Non-pigmented ciliary epithelial cell (primary cell): ENCODE measurements around the gene HLA-DMB.

Experiments used
- DNase-seq: peaks from one replicate; pipeline ENCODE4 v3.0.0-alpha.2; 2010; ENCODE audit warnings: low read depth

Gene HLA-DMB

DNA sequence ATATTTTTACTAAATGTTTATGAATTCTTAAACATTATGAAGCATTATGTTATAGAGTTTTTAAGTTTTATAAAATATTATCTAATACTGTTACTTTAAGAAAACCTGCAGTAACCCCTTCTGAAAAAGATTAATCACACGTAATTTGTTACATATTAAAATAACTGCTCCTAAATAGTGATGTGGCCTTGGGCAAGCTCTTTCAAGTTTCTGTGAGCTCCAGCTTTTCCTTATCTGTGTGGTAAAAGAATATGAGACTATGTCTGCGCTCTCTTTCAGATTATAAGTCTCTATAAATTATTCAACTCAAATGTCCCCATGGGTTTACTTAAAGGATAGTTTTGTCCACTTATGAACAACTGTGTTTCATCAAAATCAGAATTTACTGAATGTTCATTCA, 31.9 kb downstream of the HLA-DMB start:
- no peak for DNase-seq

DNA sequence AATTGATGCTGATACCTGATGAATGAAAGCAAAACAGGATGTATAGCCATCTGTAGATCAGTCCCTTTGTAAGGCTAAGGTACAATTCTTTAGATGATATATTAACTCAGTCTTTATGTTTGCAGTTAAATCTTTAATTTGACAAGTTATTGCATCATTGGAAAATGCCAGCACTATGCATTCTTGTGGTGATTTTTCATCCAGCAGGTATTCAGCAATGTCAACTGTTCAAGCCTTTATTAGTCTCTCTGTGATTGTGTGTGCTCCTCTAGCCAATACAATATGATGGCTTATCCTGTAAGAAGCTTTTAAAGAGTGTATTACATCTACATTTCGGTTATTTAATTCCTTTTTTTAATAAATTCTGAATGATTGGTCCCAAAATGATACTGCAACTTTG, 34.3 kb downstream of the HLA-DMB start:
- DNase-seq: peak; percentile 54

DNA sequence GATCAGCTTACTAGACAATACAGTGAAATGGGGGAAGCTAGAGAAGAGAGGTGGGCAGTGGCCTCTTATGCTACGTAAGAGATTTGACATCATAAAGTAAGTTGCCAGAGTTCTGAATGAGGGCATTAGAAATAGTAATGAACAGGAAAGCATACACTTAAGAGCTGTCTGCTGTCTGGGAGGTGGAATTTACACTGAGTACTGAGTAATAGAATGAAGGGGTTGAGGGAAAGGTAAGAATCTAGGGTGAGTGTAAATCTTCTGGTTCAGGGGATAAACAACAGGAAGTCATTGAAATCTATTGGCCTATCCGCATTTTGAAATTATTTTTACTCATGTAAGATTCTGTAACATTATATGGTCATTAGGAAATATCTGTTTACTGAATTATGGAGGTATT, 35.8 kb downstream of the HLA-DMB start:
- no peak for DNase-seq

DNA sequence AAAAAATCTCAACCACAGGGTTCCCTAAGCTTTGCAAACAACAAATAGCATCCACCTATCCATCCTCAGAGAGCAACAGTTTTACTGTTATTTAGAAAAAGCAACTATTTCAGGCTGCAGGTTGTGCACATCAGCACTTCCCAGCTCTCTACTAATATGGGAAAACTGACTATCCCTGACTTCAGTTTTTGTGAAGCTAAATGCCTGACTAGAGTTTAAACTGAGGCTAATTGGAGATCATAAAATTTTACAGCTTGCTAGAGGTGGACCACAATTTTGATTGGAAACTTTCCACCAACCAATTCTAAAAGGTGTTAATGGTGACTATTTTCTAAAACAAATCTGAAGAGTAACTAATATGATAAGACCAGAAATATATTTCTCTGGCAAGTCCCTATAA, 36.9 kb downstream of the HLA-DMB start:
- DNase-seq: no peak

DNA sequence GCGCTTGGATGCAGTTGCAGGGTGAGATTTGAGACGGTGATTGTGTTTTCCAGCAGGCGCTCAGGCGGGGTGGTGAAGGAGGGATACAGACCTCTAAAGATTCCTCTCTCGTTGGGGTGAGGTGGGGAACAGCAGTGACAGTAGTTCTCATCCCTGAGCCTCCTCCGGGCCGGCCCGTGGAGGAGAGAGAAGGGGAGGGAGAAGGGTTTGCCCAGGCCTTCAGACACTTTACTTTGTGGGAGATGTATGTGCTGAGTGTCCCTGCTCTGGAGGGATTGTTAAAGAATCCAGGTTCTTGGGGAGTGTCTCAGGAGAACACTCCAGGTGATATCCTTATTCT, 45.9 kb downstream of the HLA-DMB start:
- DNase-seq: no peak

DNA sequence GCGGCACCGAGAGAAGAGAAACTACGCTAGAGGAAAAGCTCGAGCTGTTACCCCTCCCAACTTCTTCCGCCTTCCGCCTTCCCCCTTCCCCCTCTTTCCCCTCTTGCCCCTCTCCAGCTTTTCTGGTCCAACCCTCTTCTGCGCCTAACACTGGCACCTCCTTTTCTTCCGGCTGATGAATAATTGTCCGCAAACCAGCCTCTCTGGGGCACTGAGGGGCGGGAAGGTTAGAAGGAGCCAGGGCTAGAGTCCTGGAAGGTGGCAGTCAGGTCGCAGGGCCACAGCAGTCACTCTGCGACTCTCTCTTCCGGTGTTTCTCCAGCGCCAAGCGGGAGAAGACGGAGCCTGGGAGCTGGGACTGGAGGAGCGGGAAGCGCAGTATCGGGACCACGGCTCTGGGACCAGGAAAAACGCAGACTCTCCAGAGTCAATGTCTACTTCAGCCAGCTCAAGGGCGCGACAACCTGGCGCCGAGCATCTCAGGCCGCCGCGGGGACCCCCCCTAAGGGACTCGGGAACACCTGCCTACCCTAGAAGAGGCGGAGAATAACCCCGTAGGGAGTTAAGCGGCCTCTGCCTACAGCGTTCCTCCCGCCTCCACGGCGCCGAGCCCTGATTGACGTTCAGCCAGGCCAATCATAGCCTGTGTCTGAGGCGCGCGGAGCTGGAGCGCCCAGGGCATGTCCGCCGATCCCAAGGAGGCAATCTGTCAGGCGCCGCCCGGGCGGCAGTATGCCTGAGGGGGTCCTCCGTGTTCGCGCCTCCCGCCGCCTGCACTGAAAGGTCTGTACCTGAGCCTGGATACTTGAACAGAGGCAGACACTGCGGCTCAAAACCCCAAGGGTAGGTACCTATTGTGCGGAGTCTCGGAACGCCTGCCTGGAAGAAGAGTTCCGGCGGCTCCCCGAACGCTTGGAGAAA, 46.5 kb downstream of the HLA-DMB start:
- peak; percentile 60 for DNase-seq

DNA sequence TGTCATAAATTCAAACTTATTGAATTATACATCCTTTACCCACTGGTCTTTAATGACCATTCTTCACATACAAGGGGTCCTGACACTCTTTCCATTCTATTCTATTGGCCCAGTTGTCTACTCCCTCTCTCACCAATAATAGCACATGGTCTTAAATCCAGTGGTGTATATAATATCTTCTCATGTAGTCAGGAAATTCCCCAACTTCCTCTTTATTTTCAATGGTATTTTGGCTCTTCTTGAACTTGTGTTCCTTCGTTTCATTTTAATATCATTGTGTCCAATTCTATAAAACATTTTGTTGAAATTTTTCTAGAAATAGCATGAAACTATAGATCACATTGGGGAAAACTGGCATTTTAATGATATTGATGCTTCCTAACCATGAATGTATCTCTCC, 50.0 kb downstream of the HLA-DMB start:
- DNase-seq: no peak

DNA sequence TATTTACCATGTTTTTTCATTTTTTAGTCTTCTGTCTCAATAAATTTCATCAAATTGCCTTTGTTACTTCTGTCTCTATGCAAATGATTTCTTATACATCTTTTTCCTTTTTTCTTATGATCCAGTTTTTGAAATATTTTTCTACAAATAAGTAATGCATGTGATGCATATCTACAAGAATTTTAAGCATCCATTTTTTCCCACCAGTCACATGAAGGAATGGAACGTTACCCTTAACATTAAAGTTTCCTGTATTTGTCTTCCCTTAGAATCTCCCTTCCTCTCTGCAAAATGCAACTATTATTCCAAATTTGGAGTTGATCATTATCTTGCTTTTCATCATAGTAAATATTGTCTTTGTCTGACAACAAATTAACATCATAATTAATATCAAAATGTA, 51.3 kb downstream of the HLA-DMB start:
- no peak for DNase-seq

DNA sequence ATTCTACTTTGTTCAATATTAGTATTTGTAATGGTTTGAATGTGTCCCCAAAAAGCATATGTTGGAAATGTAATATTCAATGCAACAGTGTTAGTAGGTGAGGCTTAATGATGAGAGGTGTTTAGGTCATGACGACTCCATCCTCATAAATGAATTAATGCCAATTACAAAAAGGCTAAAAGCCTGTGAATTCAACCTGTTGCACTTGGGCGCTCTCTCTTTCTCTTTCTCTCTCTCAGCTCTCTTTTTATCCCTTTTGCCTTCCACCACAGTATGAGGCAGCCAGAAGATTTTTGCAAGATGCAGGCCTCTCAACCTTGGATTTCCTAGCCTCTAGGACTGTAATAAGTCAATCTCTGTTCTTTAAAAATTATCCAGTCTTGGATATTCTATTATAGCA, 52.3 kb downstream of the HLA-DMB start:
- DNase-seq: no peak

DNA sequence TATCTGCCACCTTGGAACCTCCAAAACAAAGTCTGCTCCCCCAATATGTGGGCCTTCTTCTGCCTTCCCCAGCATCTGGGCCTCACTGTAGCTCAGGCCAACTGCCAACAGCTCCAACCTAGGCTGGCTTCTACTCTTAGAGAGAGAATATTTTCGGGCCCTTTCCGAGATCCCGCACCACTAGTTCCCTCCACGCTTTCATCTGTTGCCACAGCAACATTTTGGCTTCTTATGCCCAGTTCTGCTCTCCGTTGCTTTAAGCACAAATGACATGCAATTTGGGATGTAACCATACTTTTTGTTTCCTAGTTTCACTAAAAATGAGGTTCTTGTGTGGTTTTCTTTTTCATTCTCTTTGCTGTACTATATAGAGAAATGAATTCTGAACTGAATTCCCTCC, 53.2 kb downstream of the HLA-DMB start:
- no peak for DNase-seq

DNA sequence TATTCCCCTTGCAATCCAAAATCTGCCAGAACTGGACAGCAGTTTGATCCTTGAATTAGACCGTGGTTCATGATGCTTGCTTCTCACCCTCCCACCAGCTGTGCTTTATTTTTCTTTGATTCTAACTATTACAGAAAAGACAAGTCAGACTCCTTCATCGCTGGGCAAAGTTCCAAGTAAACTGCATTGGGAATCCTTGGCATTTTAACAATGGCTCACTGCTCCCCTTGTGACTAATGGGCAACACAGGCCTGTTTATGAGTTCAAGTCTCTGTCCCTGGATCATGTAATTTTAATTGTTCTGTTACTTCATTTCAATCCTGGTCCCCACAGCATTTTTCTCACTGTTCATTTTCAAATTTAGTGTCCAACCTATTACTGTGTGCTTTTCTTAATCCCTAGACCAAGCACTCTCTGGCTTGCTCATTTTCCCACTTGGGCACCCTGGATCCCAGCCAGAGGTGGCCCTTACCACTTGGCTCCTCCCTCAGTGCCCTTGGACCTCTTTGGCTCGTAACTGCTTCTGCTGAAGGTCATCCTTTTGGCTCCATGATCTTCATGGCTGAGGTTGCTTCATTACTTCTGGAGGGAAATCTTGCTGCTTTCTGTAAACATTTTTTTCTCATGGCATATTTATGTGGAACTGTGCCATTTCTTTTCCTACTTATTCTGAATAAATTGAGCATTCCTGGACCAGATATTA, 54.0 kb downstream of the HLA-DMB start:
- peak; percentile 42 for DNase-seq

DNA sequence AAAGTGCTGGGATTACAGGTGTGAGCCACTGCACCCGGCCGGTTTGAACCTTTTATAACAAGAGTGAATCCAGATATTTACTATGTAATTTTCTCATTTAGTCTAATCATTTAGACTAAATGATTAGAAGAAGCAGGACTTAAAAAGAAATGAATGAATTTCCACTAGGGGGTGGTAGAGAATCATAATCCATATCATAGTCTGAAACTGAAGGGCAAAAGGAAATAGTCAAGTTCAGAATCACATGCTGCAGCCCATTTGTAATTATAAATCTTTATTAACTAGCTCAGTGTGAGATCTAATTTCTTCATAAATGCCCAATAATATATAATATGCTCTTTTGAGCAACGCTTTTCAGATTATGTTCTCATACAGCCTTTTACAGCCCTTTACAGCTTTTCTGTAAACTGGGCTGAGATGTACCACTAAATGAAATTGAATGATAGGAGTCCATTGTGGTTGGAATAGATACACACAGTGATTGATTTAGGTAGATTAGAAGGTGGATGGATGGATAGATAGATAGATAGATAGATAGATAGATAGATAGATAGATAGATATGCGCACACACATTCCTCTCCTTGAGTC, 55.0 kb downstream of the HLA-DMB start:
- DNase-seq: peak; percentile 30
